CD1c-positive myeloid dendritic cell (primary cell): ENCODE results near the gene KCTD13.
"Not testable (repeated sequence)": the region's sequence is repeated elsewhere in the genome, so short reads cannot be mapped to it uniquely, and the experiment has no call there.

ENCODE experiments used
- DNase-seq: peaks from one replicate; pipeline ENCODE4 v3.0.0-alpha.2; 2016; ENCODE audit errors: extremely low spot score

The KCTD13 gene

DNA sequence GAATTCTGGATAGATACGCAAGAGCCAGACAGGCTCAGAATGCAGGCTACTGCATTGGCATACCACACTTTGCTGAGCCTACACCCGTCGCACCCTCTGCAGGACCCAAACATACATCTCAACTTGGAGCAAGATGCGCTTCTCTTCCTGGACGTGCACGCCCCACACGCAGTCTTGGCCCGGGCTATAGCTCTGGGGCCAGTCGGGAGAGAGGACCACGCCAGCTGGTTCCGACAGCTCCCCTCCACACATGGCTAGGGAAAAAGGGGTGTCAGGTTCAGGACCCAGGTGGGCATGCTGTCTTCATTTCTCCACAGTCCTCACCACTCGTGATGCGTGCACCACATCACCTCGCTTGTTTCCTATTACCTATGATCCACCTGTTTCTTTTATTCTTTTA is 47.9 kb downstream of the KCTD13 start:
- no peak for DNase-seq

DNA sequence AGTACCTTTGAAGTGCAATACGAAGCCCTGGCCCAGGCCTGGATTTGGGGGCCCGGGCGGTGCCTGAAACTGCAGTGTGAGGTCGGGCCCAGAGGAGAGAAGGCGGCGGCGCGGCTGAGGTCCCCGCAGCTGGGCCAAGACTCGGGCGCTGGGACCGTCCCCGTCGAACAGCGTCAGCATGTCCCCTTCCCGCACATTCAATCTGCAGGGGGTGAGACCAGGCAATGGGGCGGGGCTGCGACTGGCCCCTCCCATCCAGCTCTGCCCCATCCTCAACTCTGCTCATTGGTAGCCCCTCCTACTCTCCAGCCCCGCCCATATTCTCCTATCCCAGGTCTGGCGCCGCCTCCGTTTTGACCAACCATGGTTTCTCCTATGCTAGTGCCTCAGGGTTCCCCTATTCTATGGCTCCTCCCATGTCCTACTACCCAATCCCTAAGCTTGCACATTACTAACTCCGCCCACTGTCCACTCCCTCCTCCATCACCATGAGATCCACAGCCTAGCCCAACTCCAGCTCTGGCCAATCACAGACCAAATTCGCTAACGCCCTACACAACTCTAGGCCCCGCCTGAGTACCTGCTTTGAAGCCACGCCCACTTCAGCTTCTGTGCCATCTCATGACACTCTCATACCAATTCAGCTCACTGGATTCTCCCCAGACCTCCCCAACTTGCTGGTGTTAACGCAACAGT is 48.6 kb downstream of the KCTD13 start:
- peak; percentile 80 for DNase-seq

DNA sequence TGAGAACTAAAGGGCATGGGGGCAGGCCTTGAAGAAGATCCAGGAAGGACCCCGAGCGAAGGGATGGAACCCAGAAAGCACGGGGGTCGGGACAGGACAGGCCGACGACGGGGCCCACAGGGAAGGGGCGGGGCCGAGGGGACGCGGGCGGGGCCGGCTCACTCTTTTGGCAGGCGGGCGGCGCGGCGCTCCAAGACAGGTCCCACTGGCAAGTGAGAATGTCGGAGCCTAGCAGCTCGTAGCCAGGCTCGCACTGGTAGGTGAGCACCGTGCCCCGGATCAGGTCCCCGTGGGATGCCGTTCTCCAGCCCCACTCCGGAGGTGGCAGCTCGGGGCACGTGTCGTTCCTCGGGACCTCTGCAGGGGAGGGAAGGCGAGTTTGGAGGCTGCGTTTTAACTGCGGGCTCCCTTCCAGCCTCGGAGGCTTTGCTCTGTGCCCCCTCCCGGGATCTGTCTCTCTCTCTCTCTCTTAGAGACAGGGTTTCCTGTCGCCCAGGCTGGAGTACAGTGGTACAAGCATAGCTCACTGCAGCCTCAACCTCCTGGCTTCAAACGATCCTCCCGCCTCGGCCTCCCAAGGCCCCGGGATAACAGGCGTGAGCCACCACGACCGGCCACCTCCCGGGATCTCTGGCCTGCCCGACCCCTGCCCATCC is 49.3 kb downstream of the KCTD13 start:
- DNase-seq: peak; percentile 13

DNA sequence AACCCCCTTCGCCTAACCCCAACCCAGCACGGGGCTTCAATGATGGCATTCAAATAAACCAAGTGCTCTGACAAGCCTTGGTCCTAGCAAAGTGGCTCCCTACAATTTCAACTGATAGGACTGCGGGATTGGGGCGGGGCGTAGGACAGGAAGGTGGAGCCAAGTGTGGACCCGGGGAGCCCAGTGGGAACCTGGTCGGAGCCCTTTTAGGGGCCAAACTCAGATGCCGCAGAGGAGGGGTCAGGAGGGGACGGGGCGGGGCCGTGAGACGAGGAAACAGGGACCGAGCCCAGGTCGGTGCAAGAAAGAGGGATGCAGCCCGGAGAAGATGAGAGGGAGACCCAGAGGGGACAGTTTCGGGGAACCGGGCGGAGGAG is 49.8 kb downstream of the KCTD13 start:
- DNase-seq: no peak

DNA sequence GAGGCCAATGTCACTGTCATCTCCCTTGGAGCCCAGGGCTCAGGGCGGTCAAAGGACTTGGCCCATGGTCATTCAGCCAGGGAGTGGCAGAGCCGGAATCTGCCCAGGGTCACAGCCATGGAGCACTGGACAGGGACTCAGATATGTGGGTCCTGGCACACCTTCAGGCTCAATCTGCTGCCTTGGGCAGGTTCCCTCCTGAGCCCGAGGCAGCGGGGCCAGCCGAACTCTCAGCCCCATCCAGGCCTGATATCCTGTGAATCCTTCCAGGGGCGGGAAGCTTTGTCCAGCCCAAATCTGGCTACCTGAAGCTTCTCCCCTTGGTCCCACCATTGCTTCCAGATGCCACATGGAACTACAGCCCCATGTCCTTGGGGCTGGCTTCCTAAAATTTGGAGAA is 50.8 kb downstream of the KCTD13 start:
- DNase-seq: no peak

DNA sequence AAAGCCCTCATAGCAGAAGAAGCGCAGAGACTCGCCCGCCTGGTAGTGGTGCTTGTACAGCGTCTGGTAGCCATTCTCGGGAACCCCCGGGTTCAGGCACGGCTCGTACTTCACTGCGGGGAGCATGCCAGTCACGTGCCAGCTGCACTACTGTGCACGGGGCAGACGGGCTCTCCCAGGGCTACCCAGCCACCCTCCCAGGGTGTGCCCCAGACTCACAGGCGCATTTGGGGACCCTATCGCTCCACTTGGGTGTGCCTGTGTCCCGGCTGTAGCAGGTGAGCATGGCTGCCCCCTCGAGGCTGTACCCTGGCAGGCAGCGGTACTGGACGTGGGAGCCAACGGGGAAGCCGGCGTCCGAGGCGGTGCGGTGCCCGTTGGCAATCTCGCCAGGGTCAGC is 52.7 kb downstream of the KCTD13 start:
- no peak for DNase-seq

DNA sequence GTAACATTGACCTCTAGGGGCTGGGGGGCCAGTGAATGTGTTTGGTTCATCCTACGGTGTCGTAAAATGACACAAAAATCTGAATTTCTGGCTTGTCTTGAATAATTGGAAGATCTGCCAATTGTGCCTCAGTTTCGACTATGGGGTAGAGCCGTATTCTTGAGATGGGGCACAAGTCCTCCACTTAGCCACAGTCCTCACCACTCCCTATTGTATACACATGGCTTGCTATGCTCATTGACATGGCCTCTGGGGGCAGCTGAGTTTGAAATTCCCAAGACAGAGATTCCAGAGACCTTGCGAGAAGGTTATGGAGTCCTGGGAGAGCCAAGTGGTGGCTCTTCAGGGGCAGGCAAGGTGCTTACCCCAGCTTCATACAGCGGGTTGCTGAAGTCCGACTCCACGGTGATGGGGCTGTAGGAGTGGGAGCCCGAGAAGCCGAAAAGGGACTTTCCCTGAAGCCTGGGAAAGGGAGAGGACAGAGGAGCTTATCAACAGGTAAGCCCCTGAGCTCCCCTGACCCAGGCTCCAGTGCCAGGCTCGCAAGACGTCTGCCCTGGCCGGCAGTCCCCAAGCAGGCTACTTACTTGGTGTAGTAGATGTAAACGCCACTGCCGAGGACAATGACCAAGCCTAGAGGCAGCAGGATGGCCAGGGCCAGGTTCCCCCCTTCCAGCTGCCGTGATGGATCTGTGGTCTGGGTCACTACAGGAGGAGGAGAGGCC is 54.0 kb downstream of the KCTD13 start:
- no peak for DNase-seq

DNA sequence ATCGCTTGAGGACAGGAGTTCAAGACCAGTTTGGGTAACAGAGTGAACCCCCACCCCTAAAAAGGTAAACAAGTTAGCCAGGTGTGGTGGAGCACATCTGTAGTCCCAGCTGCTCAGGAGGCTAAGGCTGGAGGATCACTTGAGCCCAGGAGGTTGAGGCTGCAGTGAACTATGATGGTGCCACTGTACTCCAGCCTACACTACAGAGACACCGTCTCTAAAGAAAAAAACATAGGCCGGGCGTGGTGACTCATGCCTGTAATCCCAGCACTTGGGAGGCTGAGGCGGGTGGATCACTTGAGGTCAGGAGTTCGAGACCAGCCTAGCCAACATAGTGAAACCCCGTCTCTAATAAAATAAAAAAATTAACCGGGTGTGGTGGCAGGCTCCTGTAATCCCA is 57.0 kb downstream of the KCTD13 start:
- not testable (repeated sequence) for DNase-seq

DNA sequence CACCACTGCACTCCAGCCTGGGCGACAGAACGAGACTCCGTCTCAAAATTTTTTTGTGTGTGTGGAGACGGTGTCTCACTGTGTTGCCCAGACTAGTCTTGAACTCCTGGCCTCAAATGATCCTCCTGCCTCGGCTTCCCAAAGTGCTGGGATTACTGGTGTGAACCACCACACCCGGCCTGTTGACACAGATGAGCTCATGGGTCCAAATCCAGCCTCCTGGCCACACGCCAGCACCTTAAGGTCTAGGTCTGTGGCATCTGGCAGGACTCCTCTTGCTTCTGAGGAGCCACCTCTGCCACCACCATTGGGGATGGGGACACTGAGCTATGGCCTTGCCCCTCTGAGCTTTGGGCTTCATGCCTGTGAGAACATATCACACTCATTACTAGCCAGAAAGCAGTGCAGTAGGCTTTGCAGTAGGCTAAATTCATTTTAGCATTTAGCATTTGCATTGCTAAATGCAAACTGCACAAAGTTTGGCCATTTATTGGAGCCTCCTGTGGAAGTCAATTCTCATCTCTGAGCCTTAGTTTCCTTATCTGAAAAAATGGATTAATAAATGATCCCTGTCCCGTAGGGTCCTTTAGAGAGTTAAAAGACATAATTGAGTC is 57.5 kb downstream of the KCTD13 start:
- no peak for DNase-seq

DNA sequence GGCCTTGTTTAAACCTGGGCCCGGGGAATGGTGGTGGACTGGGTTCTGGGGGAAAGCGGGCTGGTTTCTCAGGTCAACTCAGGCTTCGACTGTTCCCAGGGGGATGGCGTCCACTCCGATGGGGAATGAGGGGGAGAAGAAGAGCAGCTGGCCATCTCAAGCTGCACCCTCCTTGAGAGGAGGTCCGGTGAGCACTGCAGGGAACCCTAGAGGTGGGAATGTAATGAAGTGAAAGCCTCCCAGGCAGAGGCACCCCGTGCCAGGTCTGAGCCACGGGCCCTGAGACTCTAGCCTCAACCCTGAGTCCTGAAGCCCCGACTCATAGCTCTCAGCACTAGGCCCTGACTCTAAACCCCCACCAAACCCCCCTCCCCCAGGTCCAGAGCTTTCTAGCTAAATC is 61.8 kb downstream of the KCTD13 start:
- no peak for DNase-seq

DNA sequence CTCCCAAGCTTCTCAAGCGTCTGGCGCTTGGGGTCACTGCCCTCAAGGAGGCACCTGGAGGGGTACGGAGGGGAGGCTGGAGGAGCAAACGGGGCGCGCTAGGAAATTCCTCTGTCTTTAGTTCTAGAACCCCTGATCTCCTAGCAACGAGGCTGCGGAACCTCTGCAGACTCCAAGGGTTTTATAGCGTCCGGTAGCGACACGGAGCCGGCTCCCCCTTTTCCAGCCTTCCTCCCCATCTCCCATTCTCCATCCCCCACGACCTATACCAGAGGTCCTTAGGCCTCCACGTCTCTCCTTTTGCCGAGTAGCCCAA is 62.4 kb downstream of the KCTD13 start:
- no peak for DNase-seq

DNA sequence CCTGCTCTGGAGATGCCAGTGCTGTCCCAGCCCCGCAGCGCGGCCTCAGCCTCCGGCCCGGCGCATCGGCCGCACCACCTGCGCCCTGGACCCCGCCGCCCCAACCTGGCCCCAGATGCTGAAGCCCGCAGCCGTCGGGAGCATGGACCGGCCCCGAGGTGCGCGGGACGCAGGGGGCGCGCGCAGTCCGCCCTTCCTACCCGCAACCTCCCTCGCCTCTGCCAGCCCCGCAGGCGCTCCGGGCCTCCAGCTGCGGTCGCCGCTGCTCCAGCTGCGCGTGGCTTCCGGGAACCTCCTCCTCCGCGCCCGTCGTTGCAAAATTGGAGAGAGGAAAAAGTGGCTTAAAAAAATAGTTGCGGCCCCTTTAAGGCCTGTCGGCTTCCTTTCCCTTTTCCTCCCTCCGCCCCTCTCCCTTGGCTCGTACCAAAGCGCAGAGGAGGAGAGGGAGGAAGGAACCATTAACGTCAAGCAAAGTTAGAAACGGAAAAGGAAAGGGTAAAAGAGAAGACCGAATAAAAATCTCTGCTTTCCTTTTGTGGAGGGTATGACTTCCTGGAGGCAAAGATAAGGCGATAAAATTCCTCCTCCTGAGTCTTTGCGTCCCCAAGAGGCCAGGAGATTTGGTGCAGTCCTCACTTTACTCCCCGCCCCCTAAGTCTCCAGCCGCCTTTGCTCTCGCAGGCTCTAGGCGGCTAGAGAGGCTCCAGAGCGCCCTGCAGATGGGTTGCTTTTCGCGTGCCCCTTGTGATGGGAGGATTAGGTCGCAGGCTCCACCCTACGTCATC is 63.0 kb downstream of the KCTD13 start, which contains the start of gene CDIPT:
Gene CDIPT, minus strand, starts transcription at position 343 of the 785 bp plus-strand sequence. CDS start 369 bp downstream, outside the sequence.
- peak; percentile 97 for DNase-seq

DNA sequence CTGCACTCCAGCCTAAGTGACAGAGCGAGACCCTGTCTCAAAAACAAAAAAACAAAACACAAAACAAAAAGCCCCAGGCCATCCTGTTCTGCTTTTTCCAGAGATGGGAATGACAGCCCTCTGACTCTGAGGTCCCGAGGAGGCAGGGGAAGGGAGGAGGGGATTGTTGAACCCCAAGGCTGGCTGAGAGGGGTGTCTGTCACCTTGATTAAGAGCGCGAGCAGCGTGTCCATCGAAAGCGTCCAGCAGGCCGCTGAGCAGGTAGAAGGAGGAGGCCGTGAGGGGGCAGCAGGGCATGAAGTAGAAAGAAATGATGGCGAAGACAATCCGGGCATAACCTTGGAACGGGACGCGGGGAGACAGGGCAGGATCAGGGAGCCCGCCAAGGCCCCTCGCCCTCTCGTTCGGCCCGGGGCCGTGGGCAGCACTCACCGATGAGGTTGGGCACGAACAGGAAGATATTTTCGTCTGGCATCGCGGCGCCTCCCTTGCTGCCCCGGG is 63.6 kb downstream of the KCTD13 start:
- DNase-seq: no peak

DNA sequence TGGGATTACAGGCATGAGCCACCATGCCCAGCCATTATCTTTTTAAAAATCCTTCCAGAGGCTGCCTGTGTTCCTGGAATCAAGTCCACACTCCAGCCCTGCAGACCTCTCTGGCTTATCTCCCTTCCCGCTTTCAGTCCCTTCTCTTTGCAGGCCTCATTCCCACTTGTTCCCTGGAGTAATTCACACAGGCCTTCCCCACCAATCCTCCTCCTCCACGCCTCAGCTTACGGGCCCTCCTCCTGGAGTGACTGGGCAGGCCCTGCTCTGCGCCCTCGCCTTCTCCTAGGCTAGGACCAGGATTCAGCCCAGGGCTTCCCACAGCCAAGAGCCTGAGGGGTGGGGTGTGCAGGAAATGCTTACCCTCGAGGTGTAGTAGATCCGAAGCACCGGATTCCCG is 65.8 kb downstream of the KCTD13 start:
- no peak for DNase-seq

DNA sequence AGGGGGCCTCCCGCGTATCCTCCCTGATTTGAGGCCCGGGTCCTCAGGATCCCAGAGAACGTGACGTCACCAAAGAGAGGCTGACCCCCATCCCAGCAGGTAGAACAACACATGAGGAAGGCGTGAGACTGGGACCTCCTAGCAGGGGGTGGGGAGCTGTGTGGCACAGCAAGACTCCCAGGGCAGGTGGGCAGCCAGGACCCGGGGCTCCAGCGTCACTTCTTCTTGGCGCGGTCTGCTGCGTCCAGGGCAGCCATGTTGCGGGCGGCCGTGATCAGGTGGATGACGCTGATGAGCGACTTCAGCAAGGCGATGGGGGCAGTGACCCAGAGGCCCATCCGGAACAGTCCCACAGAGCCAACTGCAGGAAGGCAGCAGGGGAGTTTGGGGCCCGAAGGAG is 67.1 kb downstream of the KCTD13 start:
- DNase-seq: no peak

DNA sequence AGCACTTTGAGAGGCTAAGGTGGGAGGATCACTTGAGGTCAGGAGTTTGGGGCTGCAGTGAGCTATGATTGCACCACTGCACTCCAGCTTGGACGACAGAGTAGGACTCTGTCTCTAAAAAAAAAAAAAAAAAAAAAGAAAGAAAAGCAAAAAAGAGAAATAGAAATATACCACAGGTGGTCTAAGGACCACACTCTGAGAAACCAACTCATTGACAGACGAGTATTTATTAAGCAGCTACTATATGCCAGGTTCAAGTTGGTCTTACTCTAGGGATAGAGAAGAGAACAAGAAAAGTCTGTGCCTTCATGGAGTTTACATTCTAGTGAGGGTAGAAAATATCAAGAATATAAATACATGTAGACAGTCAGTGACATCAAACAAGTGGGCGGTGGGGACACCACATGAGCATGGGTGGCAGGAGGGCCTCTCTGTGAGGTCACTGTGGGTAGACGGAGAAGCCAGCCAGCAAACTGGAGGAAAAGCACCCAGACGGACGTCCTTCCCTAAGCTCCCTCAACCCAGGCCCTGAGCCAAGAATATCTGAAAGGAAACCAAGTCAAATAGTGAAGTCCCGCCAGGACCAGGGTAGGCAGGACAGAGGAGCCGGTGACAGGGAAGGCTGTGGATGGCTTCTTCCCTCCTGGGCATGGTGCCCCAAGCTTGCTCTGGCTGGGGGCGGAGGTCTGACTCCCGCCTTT is 67.7 kb downstream of the KCTD13 start:
- DNase-seq: peak; percentile 33

DNA sequence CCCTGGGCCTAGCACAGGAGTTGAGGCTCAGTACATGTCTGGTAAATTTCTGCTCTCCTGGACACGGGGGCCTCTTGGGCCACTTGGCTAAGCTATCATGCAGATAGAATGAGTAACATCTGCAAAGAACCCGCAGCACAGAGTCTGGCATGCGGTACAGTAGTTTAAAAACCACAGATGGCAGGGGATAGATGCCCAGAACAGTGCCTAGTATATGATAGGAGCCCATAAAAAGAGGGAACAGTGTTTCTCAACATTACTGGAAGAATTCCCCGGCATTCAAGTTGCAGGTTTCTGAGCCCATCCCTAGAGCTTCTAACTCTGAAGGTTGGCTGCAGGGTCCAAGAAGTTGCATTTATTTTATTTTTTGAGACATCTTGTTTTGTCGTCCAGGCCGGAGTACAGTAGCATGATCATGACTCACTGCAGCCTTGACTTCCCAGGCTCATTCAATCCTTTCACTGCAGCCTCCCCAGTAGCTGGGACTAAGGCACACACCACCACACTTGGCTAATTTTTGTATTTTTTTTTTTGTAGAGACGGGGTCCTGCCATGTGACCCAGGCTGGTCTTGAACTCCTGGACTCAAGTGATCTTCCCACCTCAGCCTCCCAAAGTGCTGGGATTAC is 68.8 kb downstream of the KCTD13 start:
- DNase-seq: no peak
